K562 (cell line): ENCODE data around the gene MYLK4.

Experiments used
- ARNT ChIP-seq, 2 experiments: fragments of 450-650 bp; IDR thresholded peaks; 2 replicates each; pipeline ENCODE4 v1.6.1; 2016; ENCODE audit warnings: mild to moderate bottlenecking in 1 of 2
- CHD4 ChIP-seq: fragments of 200-600 bp; sonication (generic); IDR thresholded peaks from 3 replicates; pipeline ENCODE4 v1.6.1; 2012; ENCODE audit warnings: low read depth, mild to moderate bottlenecking, mixed read lengths, low read length, inconsistent platforms; ENCODE audit not compliant: insufficient read depth, insufficient replicate concordance, poor library complexity, severe bottlenecking
- ELK3 ChIP-seq: fragments of 450-650 bp; formaldehyde crosslinking; IDR thresholded peaks from 2 replicates; pipeline ENCODE4 v1.4.0; 2020; ENCODE audit warnings: mild to moderate bottlenecking
- ESRRA ChIP-seq: fragments of 450-650 bp; IDR thresholded peaks from 2 replicates; pipeline ENCODE4 v1.6.1; 2014; ENCODE audit warnings: low read depth, mild to moderate bottlenecking, moderate library complexity, borderline replicate concordance
- ETV5 ChIP-seq: sonication (generic); formaldehyde crosslinking; IDR thresholded peaks from 2 replicates; pipeline ENCODE4 v1.4.0; 2020; ENCODE audit warnings: low read depth, mild to moderate bottlenecking, missing genetic modification reagents
- FOSL1 ChIP-seq: fragments of 200-800 bp; sonication (Bioruptor generic); conservative IDR thresholded peaks from 2 replicates; pipeline ENCODE4 v1.6.1; 2016; ENCODE audit warnings: missing genetic modification characterization, missing compliant biosample characterization
- FOXK2 ChIP-seq, 2 experiments: fragments of 450-650 bp; IDR thresholded peaks in 1 of 2; conservative IDR thresholded peaks in 1 of 2; 2 replicates each; pipeline ENCODE4 v1.6.1; 2016; ENCODE audit warnings: low read depth in 2 of 2, mild to moderate bottlenecking in 1 of 2
- GTF2F1 ChIP-seq: IDR thresholded peaks from 2 replicates; pipeline ENCODE4 v1.6.1; 2011; ENCODE audit warnings: low read depth, low read length, improper control_type of control experiment
- MTA3 ChIP-seq: fragments of 450-650 bp; formaldehyde crosslinking; IDR thresholded peaks from 2 replicates; pipeline ENCODE4 v1.6.1; 2017; ENCODE audit warnings: mild to moderate bottlenecking, borderline replicate concordance
- ZBTB17 ChIP-seq: fragments of 450-650 bp; formaldehyde crosslinking; IDR thresholded peaks from 2 replicates; pipeline ENCODE4 v1.4.0; 2020; ENCODE audit warnings: mild to moderate bottlenecking
- ZNF165 ChIP-seq: fragments of 250-450 bp; sonication (Bioruptor Pico); IDR thresholded peaks from 2 replicates; pipeline ENCODE4 v1.4.0; 2020; ENCODE audit warnings: borderline replicate concordance
- ZNF324 ChIP-seq: fragments of 250-450 bp; sonication (Bioruptor Pico); IDR thresholded peaks from 2 replicates; pipeline ENCODE4 v1.4.0; 2020; ENCODE audit warnings: mild to moderate bottlenecking
- TF ChIP-seq, protein P1 (sequence below), 3 experiments: IDR thresholded peaks in 2 of 3; conservative IDR thresholded peaks in 1 of 3; 2 replicates each; pipeline ENCODE4 v1.5.1; 2011 to 2012; ENCODE audit warnings: low read length in 3 of 3, mild to moderate bottlenecking in 3 of 3, control low read depth in 2 of 3, improper control_type of control experiment in 1 of 3, inconsistent platforms in 1 of 3, low read depth in 1 of 3, mixed read lengths in 1 of 3, moderate library complexity in 1 of 3; ENCODE audit not compliant: insufficient read depth in 2 of 3

GRCh38 chr6:2656460-2657079 is 94.2 kb downstream of the MYLK4 start:
- TF ChIP-seq, protein P1, sequence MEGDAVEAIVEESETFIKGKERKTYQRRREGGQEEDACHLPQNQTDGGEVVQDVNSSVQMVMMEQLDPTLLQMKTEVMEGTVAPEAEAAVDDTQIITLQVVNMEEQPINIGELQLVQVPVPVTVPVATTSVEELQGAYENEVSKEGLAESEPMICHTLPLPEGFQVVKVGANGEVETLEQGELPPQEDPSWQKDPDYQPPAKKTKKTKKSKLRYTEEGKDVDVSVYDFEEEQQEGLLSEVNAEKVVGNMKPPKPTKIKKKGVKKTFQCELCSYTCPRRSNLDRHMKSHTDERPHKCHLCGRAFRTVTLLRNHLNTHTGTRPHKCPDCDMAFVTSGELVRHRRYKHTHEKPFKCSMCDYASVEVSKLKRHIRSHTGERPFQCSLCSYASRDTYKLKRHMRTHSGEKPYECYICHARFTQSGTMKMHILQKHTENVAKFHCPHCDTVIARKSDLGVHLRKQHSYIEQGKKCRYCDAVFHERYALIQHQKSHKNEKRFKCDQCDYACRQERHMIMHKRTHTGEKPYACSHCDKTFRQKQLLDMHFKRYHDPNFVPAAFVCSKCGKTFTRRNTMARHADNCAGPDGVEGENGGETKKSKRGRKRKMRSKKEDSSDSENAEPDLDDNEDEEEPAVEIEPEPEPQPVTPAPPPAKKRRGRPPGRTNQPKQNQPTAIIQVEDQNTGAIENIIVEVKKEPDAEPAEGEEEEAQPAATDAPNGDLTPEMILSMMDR (IDR thresholded peaks at IDR 0.05 in 2 of 3, conservative IDR thresholded peaks at IDR 0.05 in 1 of 3; ENCODE audit: insufficient read depth in 2 of 3, low read depth in 1 of 3, low read length in 3 of 3), result no peak
- TF ChIP-seq ELK3 (CRISPR knock-in tag) (no peak), GTF2F1 (no peak), ZNF165 (no peak), ESRRA (no peak), ARNT (IDR thresholded peaks at IDR 0.05) (no peak), MTA3 (no peak), FOSL1 (tag) (no peak), ETV5 (CRISPR knock-in tag) (no peak), ZNF324 (CRISPR knock-in tag) (no peak), FOXK2 (conservative IDR thresholded peaks at IDR 0.05 in 1 of 2, IDR thresholded peaks at IDR 0.05 in 1 of 2; ENCODE audit: low read depth in 2 of 2) (no peak), CHD4 (no peak), ZBTB17 (CRISPR knock-in tag) (no peak)
